HL-60 (cell line): ENCODE measurements around the gene SHOC1.

ENCODE experiments used
- CTCF ChIP-seq: IDR thresholded peaks from one replicate; pipeline ENCODE4 v1.5.1; 2011; ENCODE audit warnings: low read length, control low read depth, inconsistent platforms; ENCODE audit not compliant: insufficient read depth
- GABPA ChIP-seq: IDR thresholded peaks from 2 replicates; pipeline ENCODE4 v1.6.1; 2012; ENCODE audit warnings: low read depth

- TF ChIP-seq CTCF, result no peak
- no peak for TF ChIP-seq GABPA
These were observed 30.9 kb upstream of the SHOC1 start for GRCh38 chr9:111825468-111826145.
